Measurements from ENCODE around the gene RHEB.
"Not testable (repeated sequence)": the region's sequence is repeated elsewhere in the genome, so short reads cannot be mapped to it uniquely, and the experiment has no call there.

Gene RHEB

GRCh38 chr7:151520419-151521261 is 945 bp upstream of the RHEB start:
- H3K18ac ChIP-seq (ENCODE audit: low read length), result no peak overlapping the region
- peak overlapping the region; percentile 8 for H3K4me2 ChIP-seq (ENCODE audit: low read length)
- no CpG with 5 or more reads among the region's 55 CpGs for WGBS (ENCODE audit: extremely low coverage, insufficient coverage, low lambda C conversion rate)
- H3K79me2 ChIP-seq (ENCODE audit: control insufficient read depth, insufficient read depth, low read length), result peaks cover 33% of the 10 kb centered on the region
- no peak overlapping the region for H4K5ac ChIP-seq (ENCODE audit: low read length)
- no peak overlapping the region for H3K4me3 ChIP-seq (ENCODE audit: low read length)
- no peak overlapping the region for H4K8ac ChIP-seq (ENCODE audit: low read depth, low read length)
- H3K27me3 ChIP-seq (ENCODE audit: insufficient read depth, low read length, poor library complexity), result no peaks in the 10 kb centered on the region
- H3K23ac ChIP-seq (ENCODE audit: low read length), result no peak overlapping the region
- H2AK5ac ChIP-seq (ENCODE audit: low read length), result no peak overlapping the region
- no peak for DNase-seq
- peaks cover 5% of the 10 kb centered on the region for H3K79me1 ChIP-seq (ENCODE audit: low read length)
- H3K56ac ChIP-seq (ENCODE audit: low read length), result peak overlapping the region; percentile 83
- no peaks in the 10 kb centered on the region for H3K36me3 ChIP-seq (ENCODE audit: control insufficient read depth, insufficient read depth, low read length)
- H2BK5ac ChIP-seq (ENCODE audit: low read length), result no peak overlapping the region
- H2BK120ac ChIP-seq (ENCODE audit: low read depth, low read length), result no peak overlapping the region
- H3K9ac ChIP-seq (ENCODE audit: low read length), result peak overlapping the region; percentile 24
- H2BK15ac ChIP-seq (replicated peaks; ENCODE audit: low read depth), result no peak overlapping the region
- peak overlapping the region; percentile 52 for H3K27ac ChIP-seq (ENCODE audit: low read depth, low read length)
- H3K4ac ChIP-seq (ENCODE audit: low read depth, low read length), result no peak overlapping the region
- H3K4me1 ChIP-seq (ENCODE audit: control insufficient read depth, low read depth, low read length), result no peaks in the 10 kb centered on the region

- DNase-seq, result peak; percentile 28
- H3K36me3 ChIP-seq (ENCODE audit: control insufficient read depth, insufficient read depth, low read length); H3K79me1 ChIP-seq (ENCODE audit: low read length); H2BK5ac ChIP-seq (ENCODE audit: low read length); H3K23ac ChIP-seq (ENCODE audit: low read length); H4K5ac ChIP-seq (ENCODE audit: low read length); H2BK15ac ChIP-seq (replicated peaks; ENCODE audit: low read depth); H2AK5ac ChIP-seq (ENCODE audit: low read length); H4K8ac ChIP-seq (ENCODE audit: low read depth, low read length); H3K4me1 ChIP-seq (ENCODE audit: control insufficient read depth, low read depth, low read length); H3K27me3 ChIP-seq (ENCODE audit: insufficient read depth, low read length, poor library complexity): not testable (repeated sequence)
- Histone ChIP-seq H3K4me3 (ENCODE audit: low read length) (peak overlapping the region; percentile 58), H3K27ac (ENCODE audit: low read depth, low read length) (peak overlapping the region; percentile 88), H3K79me2 (ENCODE audit: control insufficient read depth, insufficient read depth, low read length) (peaks cover 47% of the 10 kb centered on the region), H3K9ac (ENCODE audit: low read length) (peak overlapping the region; percentile 75), H3K18ac (ENCODE audit: low read length) (peak overlapping the region; percentile 99), H2BK120ac (ENCODE audit: low read depth, low read length) (peak overlapping the region; percentile 74), H3K56ac (ENCODE audit: low read length) (peak overlapping the region; percentile 91), H3K4ac (ENCODE audit: low read depth, low read length) (peak overlapping the region; percentile 98), H3K4me2 (ENCODE audit: low read length) (peak overlapping the region; percentile 72)
- no CpG with 5 or more reads among the region's 118 CpGs for WGBS (ENCODE audit: extremely low coverage, insufficient coverage, low lambda C conversion rate)
Observed at GRCh38 chr7:151518947-151519764, 539 bp downstream of the RHEB start.

- Histone ChIP-seq H2BK5ac (ENCODE audit: low read length) (no peak overlapping the region), H3K27ac (ENCODE audit: low read depth, low read length) (peak overlapping the region; percentile 88), H3K9ac (ENCODE audit: low read length) (peak overlapping the region; percentile 75), H3K4me2 (ENCODE audit: low read length) (peak overlapping the region; percentile 72), H3K79me2 (ENCODE audit: control insufficient read depth, insufficient read depth, low read length) (peaks cover 55% of the 10 kb centered on the region), H3K4ac (ENCODE audit: low read depth, low read length) (peak overlapping the region; percentile 98), H3K18ac (ENCODE audit: low read length) (peak overlapping the region; percentile 99), H3K79me1 (ENCODE audit: low read length) (peaks cover 5% of the 10 kb centered on the region), H4K5ac (ENCODE audit: low read length) (no peak overlapping the region), H3K27me3 (ENCODE audit: insufficient read depth, low read length, poor library complexity) (no peaks in the 10 kb centered on the region), H2BK120ac (ENCODE audit: low read depth, low read length) (no peak overlapping the region), H3K4me1 (ENCODE audit: control insufficient read depth, low read depth, low read length) (no peaks in the 10 kb centered on the region), H3K56ac (ENCODE audit: low read length) (peak overlapping the region; percentile 91), H3K4me3 (ENCODE audit: low read length) (peak overlapping the region; percentile 58), H2AK5ac (ENCODE audit: low read length) (no peak overlapping the region), H3K23ac (ENCODE audit: low read length) (no peak overlapping the region), H2BK15ac (replicated peaks; ENCODE audit: low read depth) (no peak overlapping the region), H4K8ac (ENCODE audit: low read depth, low read length) (no peak overlapping the region), H3K36me3 (ENCODE audit: control insufficient read depth, insufficient read depth, low read length) (no peaks in the 10 kb centered on the region)
- DNase-seq, result peak; percentile 55
- WGBS (ENCODE audit: extremely low coverage, insufficient coverage, low lambda C conversion rate), result no CpG with 5 or more reads among the region's 36 CpGs
Observed at GRCh38 chr7:151518105-151518946, 1.4 kb downstream of the RHEB start.

GRCh38 chr7:151517601-151518104 is 2.0 kb downstream of the RHEB start:
- H2BK5ac ChIP-seq (ENCODE audit: low read length), result no peak overlapping the region
- peak overlapping the region; percentile 72 for H3K4me2 ChIP-seq (ENCODE audit: low read length)
- H2BK15ac ChIP-seq (replicated peaks; ENCODE audit: low read depth), result no peak overlapping the region
- peak overlapping the region; percentile 91 for H3K56ac ChIP-seq (ENCODE audit: low read length)
- H3K4ac ChIP-seq (ENCODE audit: low read depth, low read length), result no peak overlapping the region
- WGBS (ENCODE audit: extremely low coverage, insufficient coverage, low lambda C conversion rate), result no CpG with 5 or more reads among the region's 7 CpGs
- H3K79me2 ChIP-seq (ENCODE audit: control insufficient read depth, insufficient read depth, low read length), result peaks cover 62% of the 10 kb centered on the region
- H4K8ac ChIP-seq (ENCODE audit: low read depth, low read length), result no peak overlapping the region
- H3K4me1 ChIP-seq (ENCODE audit: control insufficient read depth, low read depth, low read length), result no peaks in the 10 kb centered on the region
- H2BK120ac ChIP-seq (ENCODE audit: low read depth, low read length), result no peak overlapping the region
- H3K9ac ChIP-seq (ENCODE audit: low read length), result peak overlapping the region; percentile 75
- H3K36me3 ChIP-seq (ENCODE audit: control insufficient read depth, insufficient read depth, low read length), result no peaks in the 10 kb centered on the region
- no peak overlapping the region for H3K27ac ChIP-seq (ENCODE audit: low read depth, low read length)
- H2AK5ac ChIP-seq (ENCODE audit: low read length), result no peak overlapping the region
- no peak overlapping the region for H3K23ac ChIP-seq (ENCODE audit: low read length)
- H4K5ac ChIP-seq (ENCODE audit: low read length), result no peak overlapping the region
- H3K27me3 ChIP-seq (ENCODE audit: insufficient read depth, low read length, poor library complexity), result no peaks in the 10 kb centered on the region
- peak overlapping the region; percentile 58 for H3K4me3 ChIP-seq (ENCODE audit: low read length)
- H3K18ac ChIP-seq (ENCODE audit: low read length), result no peak overlapping the region
- H3K79me1 ChIP-seq (ENCODE audit: low read length), result peaks cover 5% of the 10 kb centered on the region
- no peak for DNase-seq

- Histone ChIP-seq H4K5ac (ENCODE audit: low read length) (no peak overlapping the region), H3K9ac (ENCODE audit: low read length) (no peak overlapping the region), H3K4me1 (ENCODE audit: control insufficient read depth, low read depth, low read length) (no peaks in the 10 kb centered on the region), H4K8ac (ENCODE audit: low read depth, low read length) (no peak overlapping the region), H2BK15ac (replicated peaks; ENCODE audit: low read depth) (no peak overlapping the region), H3K27ac (ENCODE audit: low read depth, low read length) (no peak overlapping the region), H3K56ac (ENCODE audit: low read length) (no peak overlapping the region), H3K27me3 (ENCODE audit: insufficient read depth, low read length, poor library complexity) (no peaks in the 10 kb centered on the region), H3K23ac (ENCODE audit: low read length) (no peak overlapping the region), H2AK5ac (ENCODE audit: low read length) (no peak overlapping the region), H3K36me3 (ENCODE audit: control insufficient read depth, insufficient read depth, low read length) (no peaks in the 10 kb centered on the region), H3K79me2 (ENCODE audit: control insufficient read depth, insufficient read depth, low read length) (peaks cover 83% of the 10 kb centered on the region), H3K4ac (ENCODE audit: low read depth, low read length) (no peak overlapping the region), H3K4me3 (ENCODE audit: low read length) (no peak overlapping the region), H3K4me2 (ENCODE audit: low read length) (no peak overlapping the region), H2BK120ac (ENCODE audit: low read depth, low read length) (no peak overlapping the region), H3K79me1 (ENCODE audit: low read length) (peaks cover 11% of the 10 kb centered on the region), H2BK5ac (ENCODE audit: low read length) (no peak overlapping the region), H3K18ac (ENCODE audit: low read length) (no peak overlapping the region)
- no peak for DNase-seq
Observed at GRCh38 chr7:151515276-151515565, 4.5 kb downstream of the RHEB start.
